ENCODE measurements around the gene NBPF12.
"Not testable (repeated sequence)": the region's sequence is repeated elsewhere in the genome, so short reads cannot be mapped to it uniquely, and the experiment has no call there.

NBPF12 gene

GRCh38 chr1:146938242-146938902 lies at the start of gene NBPF12:
Gene NBPF12 (plus strand): TSS chr1:146938324. CDS start chr1:146960144, 21,820 bp downstream.
- peak; percentile 57 to 64 for DNase-seq (ENCODE audit: low read depth in 2 of 2)

GRCh38 chr1:146891355-146891754 lies 46.8 kb upstream of the NBPF12 start:
- DNase-seq (ENCODE audit: low read depth in 2 of 2), result not testable (repeated sequence)

GRCh38 chr1:146892331-146892730 lies 45.8 kb upstream of the NBPF12 start:
- DNase-seq (ENCODE audit: low read depth in 2 of 2), result not testable (repeated sequence)

- not testable (repeated sequence) for DNase-seq (ENCODE audit: low read depth in 2 of 2)
Measured at GRCh38 chr1:146907565-146908261, 30.4 kb upstream of the NBPF12 start.

GRCh38 chr1:146912975-146913374 lies 25.1 kb upstream of the NBPF12 start:
- DNase-seq (ENCODE audit: low read depth in 2 of 2), result not testable (repeated sequence)

- not testable (repeated sequence) for DNase-seq (ENCODE audit: low read depth in 2 of 2)
Measured at GRCh38 chr1:146920811-146921210, 17.3 kb upstream of the NBPF12 start.

GRCh38 chr1:146922614-146923013 lies 15.5 kb upstream of the NBPF12 start:
- not testable (repeated sequence) for DNase-seq (ENCODE audit: low read depth in 2 of 2)

GRCh38 chr1:146924106-146924505 lies 14.0 kb upstream of the NBPF12 start:
- not testable (repeated sequence) for DNase-seq (ENCODE audit: low read depth in 2 of 2)

- DNase-seq (ENCODE audit: low read depth in 2 of 2), result not testable (repeated sequence)
Measured at GRCh38 chr1:146926413-146926812, 11.7 kb upstream of the NBPF12 start.

- DNase-seq (ENCODE audit: low read depth in 2 of 2), result not testable (repeated sequence)
Measured at GRCh38 chr1:146930225-146930624, 7.9 kb upstream of the NBPF12 start.

GRCh38 chr1:146934390-146935223 lies 3.5 kb upstream of the NBPF12 start:
- not testable (repeated sequence) for DNase-seq (ENCODE audit: low read depth in 2 of 2)

- not testable (repeated sequence) for DNase-seq (ENCODE audit: low read depth in 2 of 2)
Measured at GRCh38 chr1:146937462-146937861, 662 bp upstream of the NBPF12 start.

GRCh38 chr1:146938927-146939786 lies 1.0 kb downstream of the NBPF12 start:
- DNase-seq (ENCODE audit: low read depth in 2 of 2), result not testable (repeated sequence)

- DNase-seq (ENCODE audit: low read depth in 2 of 2), result not testable (repeated sequence)
Measured at GRCh38 chr1:146940293-146940692, 2.2 kb downstream of the NBPF12 start.

- DNase-seq (ENCODE audit: low read depth in 2 of 2), result not testable (repeated sequence)
Measured at GRCh38 chr1:146943342-146943886, 5.3 kb downstream of the NBPF12 start.

GRCh38 chr1:146948127-146948526 lies 10.0 kb downstream of the NBPF12 start:
- not testable (repeated sequence) for DNase-seq (ENCODE audit: low read depth in 2 of 2)

- DNase-seq (ENCODE audit: low read depth in 2 of 2), result not testable (repeated sequence)
Measured at GRCh38 chr1:146964340-146964739, 26.2 kb downstream of the NBPF12 start.

- DNase-seq (ENCODE audit: low read depth in 2 of 2), result not testable (repeated sequence)
Measured at GRCh38 chr1:146966351-146966750, 28.2 kb downstream of the NBPF12 start.

- not testable (repeated sequence) for DNase-seq (ENCODE audit: low read depth in 2 of 2)
Measured at GRCh38 chr1:146970656-146971055, 32.5 kb downstream of the NBPF12 start.

GRCh38 chr1:146972681-146973080 lies 34.6 kb downstream of the NBPF12 start:
- DNase-seq (ENCODE audit: low read depth in 2 of 2), result not testable (repeated sequence)

GRCh38 chr1:146985855-146986254 lies 47.7 kb downstream of the NBPF12 start:
- DNase-seq (ENCODE audit: low read depth in 2 of 2), result not testable (repeated sequence)
